Calu3 (cell line): ENCODE measurements around the gene PLA1A. TPM values are rescaled to one million over a fixed set of nuclear protein-coding genes. Genes with fewer than 3 reads are reported as not detected.

Experiments used
- BruUV-seq: library from RNA; stranded (reverse); fragments of 400-500 nt; replicated peaks from 2 replicates; lab custom pipeline; 2021; lab: Mats Ljungman, UMichigan
- CTCF ChIA-PET: fragments of 300-600 bp; sonication (Branson Sonifier 250); formaldehyde crosslinking; loops from one replicate; lab custom pipeline; 2022; ENCODE audit warnings: antibody characterized with exemption; lab: Charles Lee
- DNase-seq: peaks from one replicate; pipeline ENCODE4 v3.0.0; 2022
- H3K27ac Mint-ChIP-seq: one replicate; pipeline ENCODE4 v1.8.0; 2022; ENCODE audit warnings: mixed read lengths; ENCODE audit not compliant: unreplicated experiment
- H3K27me3 Mint-ChIP-seq: one replicate; pipeline ENCODE4 v1.8.0; 2022; ENCODE audit warnings: mixed read lengths; ENCODE audit not compliant: unreplicated experiment
- H3K36me3 Mint-ChIP-seq: one replicate; pipeline ENCODE4 v1.8.0; 2022; ENCODE audit warnings: mild to moderate bottlenecking, moderate library complexity, mixed read lengths; ENCODE audit not compliant: insufficient read depth, unreplicated experiment
- H3K4me1 Mint-ChIP-seq: one replicate; pipeline ENCODE4 v1.8.0; 2022; ENCODE audit warnings: mild to moderate bottlenecking, low read depth, mixed read lengths; ENCODE audit not compliant: unreplicated experiment
- H3K4me3 Mint-ChIP-seq: one replicate; pipeline ENCODE4 v1.8.0; 2022; ENCODE audit warnings: mild to moderate bottlenecking, low read depth, moderate library complexity, mixed read lengths; ENCODE audit not compliant: unreplicated experiment
- H3K9me3 Mint-ChIP-seq: one replicate; pipeline ENCODE4 v1.8.0; 2022; ENCODE audit warnings: low read depth, mixed read lengths; ENCODE audit not compliant: unreplicated experiment
- intact Hi-C: fragments of 100-400 bp; cut with micrococcal nuclease; formaldehyde crosslinking; loops from one replicate; pipeline ENCODE4 v1.10.0; 2022; ENCODE audit not compliant: unreplicated experiment
- total RNA-seq: library from RNA; stranded (reverse); gene quantifications from 2 replicates; pipeline ENCODE4 v1.2.3, GENCODE V29; 2022
- TF ChIP-seq, protein P1 (sequence below): fragments of 200-600 bp; IDR thresholded peaks from one replicate; pipeline ENCODE4 v1.8.0; 2022; ENCODE audit warnings: antibody characterized with exemption; ENCODE audit not compliant: unreplicated experiment

Gene PLA1A
- total RNA-seq, 1 experiment from 2014 or later = 0.99 TPM

DNA sequence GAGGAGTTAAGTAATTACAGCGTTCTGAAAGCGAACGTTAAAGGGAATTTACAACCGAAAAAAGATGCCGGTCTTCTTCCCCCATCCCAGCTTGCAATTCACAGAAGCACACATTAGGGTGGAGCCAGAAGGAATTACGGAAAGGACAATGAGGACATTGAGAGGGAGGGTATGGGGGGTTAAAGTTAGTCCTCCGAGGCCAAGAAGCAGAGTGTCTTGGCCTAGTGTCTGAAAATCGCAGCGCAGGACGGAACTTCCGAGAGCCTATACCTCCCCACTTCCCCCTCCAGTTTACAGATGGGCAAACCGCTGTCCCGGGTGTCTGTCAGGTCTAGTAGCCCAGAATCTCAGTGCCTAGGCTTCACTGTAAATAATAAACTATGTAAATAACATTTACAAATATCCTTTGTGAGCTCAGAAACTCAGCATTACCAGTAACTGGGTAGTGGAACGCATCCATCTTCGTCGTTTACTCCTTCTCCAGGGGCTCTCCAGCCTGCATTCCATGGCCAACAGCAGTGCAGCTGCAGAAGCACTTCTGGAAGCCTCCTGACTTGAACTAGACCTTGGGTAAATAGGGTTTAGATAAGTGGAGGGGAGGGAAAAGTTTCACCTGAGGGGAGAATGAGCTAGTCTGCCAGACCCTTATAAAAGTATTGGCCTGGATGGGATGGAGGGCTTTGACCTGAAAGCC lies 17.5 kb upstream of the PLA1A start:
- Mint-ChIP-seq H3K4me3 (peak overlapping the region; percentile 76), H3K36me3 (peaks cover 10% of the 10 kb centered on the region), H3K4me1 (no peaks in the 10 kb centered on the region), H3K9me3 (no peaks in the 10 kb centered on the region), H3K27me3 (no peaks in the 10 kb centered on the region), H3K27ac (no peak overlapping the region)
- intact Hi-C loops = no loop called here
- CTCF ChIA-PET = no interaction called here
- TSS peak; percentile 61 for BruUV-seq
- no peak for DNase-seq
- TF ChIP-seq, protein P1, sequence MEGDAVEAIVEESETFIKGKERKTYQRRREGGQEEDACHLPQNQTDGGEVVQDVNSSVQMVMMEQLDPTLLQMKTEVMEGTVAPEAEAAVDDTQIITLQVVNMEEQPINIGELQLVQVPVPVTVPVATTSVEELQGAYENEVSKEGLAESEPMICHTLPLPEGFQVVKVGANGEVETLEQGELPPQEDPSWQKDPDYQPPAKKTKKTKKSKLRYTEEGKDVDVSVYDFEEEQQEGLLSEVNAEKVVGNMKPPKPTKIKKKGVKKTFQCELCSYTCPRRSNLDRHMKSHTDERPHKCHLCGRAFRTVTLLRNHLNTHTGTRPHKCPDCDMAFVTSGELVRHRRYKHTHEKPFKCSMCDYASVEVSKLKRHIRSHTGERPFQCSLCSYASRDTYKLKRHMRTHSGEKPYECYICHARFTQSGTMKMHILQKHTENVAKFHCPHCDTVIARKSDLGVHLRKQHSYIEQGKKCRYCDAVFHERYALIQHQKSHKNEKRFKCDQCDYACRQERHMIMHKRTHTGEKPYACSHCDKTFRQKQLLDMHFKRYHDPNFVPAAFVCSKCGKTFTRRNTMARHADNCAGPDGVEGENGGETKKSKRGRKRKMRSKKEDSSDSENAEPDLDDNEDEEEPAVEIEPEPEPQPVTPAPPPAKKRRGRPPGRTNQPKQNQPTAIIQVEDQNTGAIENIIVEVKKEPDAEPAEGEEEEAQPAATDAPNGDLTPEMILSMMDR = no peak

DNA sequence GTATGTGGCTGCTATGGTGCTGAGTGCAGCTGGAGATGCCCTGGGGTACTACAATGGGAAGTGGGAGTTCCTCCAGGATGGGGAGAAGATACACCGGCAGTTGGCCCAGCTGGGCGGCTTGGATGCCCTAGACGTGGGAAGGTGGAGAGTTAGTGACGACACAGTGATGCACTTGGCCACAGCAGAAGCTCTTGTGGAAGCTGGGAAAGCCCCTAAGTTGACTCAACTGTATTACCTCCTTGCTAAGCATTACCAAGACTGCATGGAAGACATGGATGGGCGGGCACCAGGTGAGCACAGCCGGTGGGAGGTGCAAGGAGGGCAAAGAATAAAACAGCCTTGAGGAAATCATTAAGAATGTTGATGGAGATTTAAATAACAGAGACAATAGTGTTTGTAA lies 15.5 kb upstream of the PLA1A start:
- Mint-ChIP-seq H3K9me3 (no peaks in the 10 kb centered on the region), H3K27me3 (no peaks in the 10 kb centered on the region), H3K36me3 (peaks cover 10% of the 10 kb centered on the region), H3K4me1 (no peaks in the 10 kb centered on the region), H3K4me3 (no peak overlapping the region), H3K27ac (no peak overlapping the region)
- CTCF ChIA-PET = no interaction called here
- BruUV-seq = no TSS peak
- no peak for DNase-seq
- TF ChIP-seq, protein P1 = no peak
- intact Hi-C loops = no loop called here

DNA sequence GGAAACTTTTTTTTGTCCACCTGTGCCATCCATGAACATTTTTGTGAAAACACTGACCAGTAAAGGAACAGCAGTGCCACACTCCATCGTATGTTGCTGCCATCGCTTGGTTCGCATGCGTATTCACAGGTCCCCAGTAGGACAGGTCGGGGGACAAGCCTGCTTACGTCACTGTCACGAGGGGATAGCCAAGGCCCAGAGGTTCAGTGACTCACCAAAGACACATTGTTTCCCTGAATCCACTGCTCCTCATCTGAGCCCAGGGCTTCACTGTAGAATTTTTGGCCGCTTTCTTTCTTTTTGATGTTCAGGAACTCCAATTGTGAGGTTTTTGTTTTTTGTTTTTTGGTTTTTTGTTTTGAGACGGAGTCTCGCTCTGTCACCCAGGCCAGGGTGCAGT lies 12.5 kb upstream of the PLA1A start:
- Mint-ChIP-seq H3K9me3 (no peaks in the 10 kb centered on the region), H3K4me3 (no peak overlapping the region), H3K27ac (no peak overlapping the region), H3K36me3 (no peaks in the 10 kb centered on the region), H3K4me1 (no peaks in the 10 kb centered on the region), H3K27me3 (peaks cover 19% of the 10 kb centered on the region)
- intact Hi-C loops = no loop called here
- no peak for DNase-seq
- CTCF ChIA-PET = interaction anchor here (0.5 kb wide), 1 partner anchor 1680 kb away, joined by 4 read pairs; no protein-coding TSS in a partner anchor
- no TSS peak for BruUV-seq
- TF ChIP-seq, protein P1 = no peak

DNA sequence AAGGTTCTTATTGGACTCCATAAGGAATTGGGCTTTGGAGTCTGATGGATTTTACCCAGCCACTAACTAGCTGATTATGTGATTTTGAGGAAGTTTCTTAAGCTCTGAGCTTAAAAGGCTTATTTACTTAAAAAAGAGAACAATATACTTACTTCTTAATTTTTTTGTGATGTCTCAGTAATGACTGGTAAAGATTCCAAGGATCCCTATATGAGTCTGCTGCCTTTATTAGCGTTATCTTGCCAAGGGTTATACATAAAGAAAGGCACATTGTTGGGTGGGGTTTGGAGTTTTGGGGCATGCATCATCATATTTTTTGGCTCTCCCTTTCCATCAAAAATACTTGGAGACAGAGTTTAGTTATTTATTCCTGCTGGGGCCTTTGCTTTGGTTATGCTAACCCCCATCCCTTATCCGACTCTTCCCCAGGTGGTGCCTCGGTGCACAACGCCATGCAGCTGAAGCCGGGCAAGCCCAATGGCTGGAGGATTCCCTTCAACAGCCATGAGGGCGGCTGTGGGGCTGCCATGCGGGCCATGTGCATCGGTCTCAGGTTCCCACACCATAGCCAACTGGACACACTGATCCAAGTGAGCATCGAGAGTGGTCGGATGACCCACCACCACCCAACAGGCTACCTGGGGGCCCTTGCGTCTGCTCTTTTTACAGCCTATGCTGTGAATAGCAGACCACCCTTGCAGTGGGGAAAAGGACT lies 11.7 kb upstream of the PLA1A start:
- CTCF ChIA-PET = no interaction called here
- no peak overlapping the region for H3K27ac Mint-ChIP-seq
- H3K4me3 Mint-ChIP-seq = no peak overlapping the region
- no peaks in the 10 kb centered on the region for H3K9me3 Mint-ChIP-seq
- no TSS peak for BruUV-seq
- no peaks in the 10 kb centered on the region for H3K36me3 Mint-ChIP-seq
- TF ChIP-seq, protein P1 = no peak
- no peak for DNase-seq
- no peaks in the 10 kb centered on the region for H3K4me1 Mint-ChIP-seq
- H3K27me3 Mint-ChIP-seq = peaks cover 24% of the 10 kb centered on the region
- intact Hi-C loops = no loop called here
